Upper lobe of left lung (tissue), 4 donors: Measurements from ENCODE around the gene DLG2.

Source experiments
- CTCF ChIP-seq, 6 experiments: fragments of 450-650 bp in 4 of 6; fragments of 200-600 bp in 2 of 6; sonication (generic) in 2 of 6; IDR thresholded peaks; one replicate each; pipeline ENCODE4 v1.5.1; 2016 to 2019; ENCODE audit warnings: antibody characterized with exemption in 6 of 6
- POLR2A ChIP-seq, 4 donors: fragments of 450-650 bp; IDR thresholded peaks; one replicate each; pipeline ENCODE4 v1.5.1; 2016 to 2017; ENCODE audit warnings: antibody characterized with exemption in 4 of 4, mild to moderate bottlenecking in 2 of 4

- TF ChIP-seq CTCF (IDR thresholded peaks at IDR 0.05): no peak
- no peak for TF ChIP-seq POLR2A (IDR thresholded peaks at IDR 0.05)
Observed at GRCh38 chr11:83852775-83853442, 1774.2 kb downstream of the DLG2 start.
